Rectal smooth muscle tissue (tissue), 1 donor: ENCODE results near the gene GM2A.
"Not testable (repeated sequence)": the region's sequence is repeated elsewhere in the genome, so short reads cannot be mapped to it uniquely, and the experiment has no call there.

Source experiments
- H3K27ac ChIP-seq: one replicate; pipeline ENCODE4 v1.7.0; 2013; ENCODE audit warnings: low read depth, low read length, inconsistent platforms
- H3K27me3 ChIP-seq: one replicate; pipeline ENCODE4 v1.7.0; 2013; ENCODE audit warnings: low read length; ENCODE audit not compliant: control insufficient read depth, insufficient read depth
- H3K36me3 ChIP-seq: one replicate; pipeline ENCODE4 v1.7.0; 2013; ENCODE audit warnings: low read length; ENCODE audit not compliant: control insufficient read depth, insufficient read depth
- H3K4me1 ChIP-seq: one replicate; pipeline ENCODE4 v1.7.0; 2013; ENCODE audit warnings: low read length; ENCODE audit not compliant: control insufficient read depth, insufficient read depth
- H3K4me3 ChIP-seq: one replicate; pipeline ENCODE4 v1.7.0; 2013; ENCODE audit warnings: low read length
- H3K9ac ChIP-seq: one replicate; pipeline ENCODE4 v1.7.0; 2013; ENCODE audit warnings: low read length

Gene GM2A

DNA sequence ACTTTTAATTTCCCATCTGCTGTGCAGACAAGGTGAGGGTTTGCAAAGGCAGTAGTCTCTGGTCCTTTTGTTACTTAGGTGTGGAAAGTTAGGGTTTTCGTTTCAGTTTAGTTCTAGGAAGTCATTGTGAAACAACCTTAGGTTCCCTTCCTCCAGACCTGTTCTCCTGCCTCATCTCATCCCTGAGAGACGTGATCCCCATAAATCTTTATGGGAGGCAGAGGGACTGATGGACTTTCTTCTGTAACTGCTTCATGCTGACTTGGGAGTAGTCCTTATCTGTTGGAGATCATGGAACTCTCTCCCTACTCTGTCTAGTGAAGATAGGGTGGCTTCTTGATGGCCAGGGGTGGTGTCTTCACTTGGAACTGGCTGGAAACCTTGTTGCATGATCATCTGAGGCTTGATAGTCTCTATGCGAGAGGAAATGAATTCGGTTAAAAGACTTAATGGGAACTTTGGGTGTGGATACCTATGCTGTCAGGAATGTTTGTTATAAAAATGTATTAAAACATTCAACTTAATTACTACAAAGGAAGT, 7.2 kb upstream of the GM2A start:
- H3K27ac ChIP-seq, result no peak overlapping the region
- no peak overlapping the region for H3K9ac ChIP-seq
- no peaks in the 10 kb centered on the region for H3K27me3 ChIP-seq
- H3K4me1 ChIP-seq, result no peaks in the 10 kb centered on the region
- H3K36me3 ChIP-seq, result no peaks in the 10 kb centered on the region
- H3K4me3 ChIP-seq, result no peak overlapping the region

DNA sequence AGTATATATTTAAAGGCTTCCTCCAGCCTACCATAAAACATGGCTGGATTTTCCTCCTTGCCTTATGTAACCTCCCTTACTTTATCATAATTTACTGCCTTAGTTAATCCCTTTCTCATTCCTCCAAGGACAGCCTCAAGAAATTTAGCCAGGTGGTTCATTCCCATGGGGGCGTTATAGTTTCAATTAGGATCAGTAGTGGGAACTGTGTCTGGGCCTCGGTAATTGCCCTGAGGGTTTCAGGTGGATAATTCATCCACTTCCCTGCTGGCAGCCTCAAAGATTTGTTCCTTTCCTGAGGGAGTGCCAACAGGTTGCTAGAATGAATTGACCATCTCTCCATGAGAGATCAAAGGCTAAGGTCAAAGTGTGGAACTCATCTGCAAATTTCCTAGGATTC, 4.3 kb upstream of the GM2A start:
- H3K9ac ChIP-seq, result no peak overlapping the region
- no peaks in the 10 kb centered on the region for H3K36me3 ChIP-seq
- H3K4me1 ChIP-seq, result peaks cover 2% of the 10 kb centered on the region
- no peaks in the 10 kb centered on the region for H3K27me3 ChIP-seq
- H3K27ac ChIP-seq, result no peak overlapping the region
- H3K4me3 ChIP-seq, result no peak overlapping the region

GRCh38 chr5:151249281-151249680, 3.7 kb upstream of the GM2A start:
- Histone ChIP-seq H3K4me1 (peaks cover 6% of the 10 kb centered on the region), H3K27me3 (no peaks in the 10 kb centered on the region), H3K36me3 (no peaks in the 10 kb centered on the region), H3K9ac (no peak overlapping the region), H3K27ac (no peak overlapping the region), H3K4me3 (no peak overlapping the region)

DNA sequence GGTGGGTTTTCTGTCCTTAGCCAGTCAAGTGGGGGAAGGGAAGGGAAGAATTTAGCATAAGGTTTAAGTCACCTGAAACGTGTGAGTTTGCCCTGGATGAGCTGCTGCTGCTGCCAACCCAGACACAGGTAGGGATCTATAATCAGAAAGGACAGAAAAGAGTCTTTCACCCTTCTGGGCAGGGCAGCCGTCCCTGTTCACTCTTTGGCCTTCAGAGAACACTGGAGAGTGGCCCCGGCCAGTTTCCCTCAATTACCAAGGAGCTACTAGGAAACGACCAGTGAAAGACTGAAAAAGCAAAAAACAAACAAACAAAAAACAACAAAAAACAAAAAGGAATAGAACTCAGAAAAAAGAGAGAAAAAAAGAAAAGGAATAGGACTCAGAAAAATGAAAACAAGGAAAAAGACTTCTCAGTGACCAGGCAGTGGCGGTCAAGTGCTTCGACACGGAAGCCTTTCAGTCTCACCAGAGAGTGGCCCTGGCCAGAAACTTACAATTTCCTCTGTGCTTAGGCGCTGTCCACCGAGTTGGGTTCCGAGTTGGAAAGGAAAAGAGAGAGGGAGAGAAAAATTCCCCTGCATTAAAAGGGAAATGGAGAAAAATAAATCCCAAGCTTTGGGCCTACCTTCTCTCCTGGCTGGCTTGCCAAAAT, 2.5 kb upstream of the GM2A start:
- Histone ChIP-seq H3K4me1 (peaks cover 9% of the 10 kb centered on the region), H3K36me3 (no peaks in the 10 kb centered on the region), H3K27me3 (no peaks in the 10 kb centered on the region), H3K9ac (no peak overlapping the region), H3K27ac (no peak overlapping the region), H3K4me3 (no peak overlapping the region)

GRCh38 chr5:151251001-151251551, 1.9 kb upstream of the GM2A start:
- H3K4me3 ChIP-seq, result no peak overlapping the region
- peaks cover 9% of the 10 kb centered on the region for H3K4me1 ChIP-seq
- no peak overlapping the region for H3K9ac ChIP-seq
- no peak overlapping the region for H3K27ac ChIP-seq
- no peaks in the 10 kb centered on the region for H3K27me3 ChIP-seq
- no peaks in the 10 kb centered on the region for H3K36me3 ChIP-seq

DNA sequence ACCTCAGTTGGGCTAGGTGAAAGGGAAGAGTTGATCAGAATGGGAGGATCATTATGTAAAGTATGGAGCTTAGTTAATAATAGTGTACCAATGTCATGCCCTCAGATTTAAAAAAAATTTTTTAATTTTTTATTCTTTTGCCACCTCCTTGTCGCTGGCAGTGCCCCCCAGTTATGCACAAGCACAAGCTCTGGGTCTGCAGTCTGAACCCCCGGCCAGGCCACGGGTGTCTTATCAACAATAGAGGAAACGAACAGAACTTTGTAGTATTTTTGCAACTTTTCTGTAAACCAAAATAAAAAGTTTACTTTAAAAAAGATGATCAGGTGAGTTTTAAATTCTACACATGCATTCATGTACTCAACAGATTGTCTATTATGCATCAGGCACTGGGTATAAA, 1.4 kb upstream of the GM2A start:
- Histone ChIP-seq H3K36me3 (no peaks in the 10 kb centered on the region), H3K9ac (no peak overlapping the region), H3K27ac (no peak overlapping the region), H3K27me3 (no peaks in the 10 kb centered on the region), H3K4me1 (peaks cover 9% of the 10 kb centered on the region), H3K4me3 (no peak overlapping the region)

GRCh38 chr5:151253605-151253950, 593 bp downstream of the GM2A start:
- no peak overlapping the region for H3K27ac ChIP-seq
- H3K9ac ChIP-seq, result peak overlapping the region; percentile 59
- H3K4me3 ChIP-seq, result peak overlapping the region; percentile 85
- no peaks in the 10 kb centered on the region for H3K36me3 ChIP-seq
- peaks cover 9% of the 10 kb centered on the region for H3K4me1 ChIP-seq
- no peaks in the 10 kb centered on the region for H3K27me3 ChIP-seq

GRCh38 chr5:151254556-151254955, 1.6 kb downstream of the GM2A start:
- Histone ChIP-seq H3K36me3 (no peaks in the 10 kb centered on the region), H3K27me3 (no peaks in the 10 kb centered on the region), H3K4me1 (peaks cover 9% of the 10 kb centered on the region), H3K9ac (no peak overlapping the region), H3K4me3 (no peak overlapping the region), H3K27ac (no peak overlapping the region)

- H3K4me1 ChIP-seq, H3K4me3 ChIP-seq, H3K36me3 ChIP-seq, H3K27me3 ChIP-seq, H3K27ac ChIP-seq, H3K9ac ChIP-seq: not testable (repeated sequence)
Measured at GRCh38 chr5:151254990-151255389, 2.0 kb downstream of the GM2A start.

GRCh38 chr5:151255621-151256286, 2.8 kb downstream of the GM2A start:
- Histone ChIP-seq H3K27me3 (no peaks in the 10 kb centered on the region), H3K9ac (no peak overlapping the region), H3K4me3 (no peak overlapping the region), H3K36me3 (no peaks in the 10 kb centered on the region), H3K4me1 (peaks cover 9% of the 10 kb centered on the region), H3K27ac (no peak overlapping the region)

GRCh38 chr5:151257731-151258181, 4.8 kb downstream of the GM2A start:
- H3K27ac ChIP-seq, result no peak overlapping the region
- H3K36me3 ChIP-seq, result no peaks in the 10 kb centered on the region
- no peak overlapping the region for H3K4me3 ChIP-seq
- H3K27me3 ChIP-seq, result no peaks in the 10 kb centered on the region
- peaks cover 9% of the 10 kb centered on the region for H3K4me1 ChIP-seq
- H3K9ac ChIP-seq, result no peak overlapping the region

DNA sequence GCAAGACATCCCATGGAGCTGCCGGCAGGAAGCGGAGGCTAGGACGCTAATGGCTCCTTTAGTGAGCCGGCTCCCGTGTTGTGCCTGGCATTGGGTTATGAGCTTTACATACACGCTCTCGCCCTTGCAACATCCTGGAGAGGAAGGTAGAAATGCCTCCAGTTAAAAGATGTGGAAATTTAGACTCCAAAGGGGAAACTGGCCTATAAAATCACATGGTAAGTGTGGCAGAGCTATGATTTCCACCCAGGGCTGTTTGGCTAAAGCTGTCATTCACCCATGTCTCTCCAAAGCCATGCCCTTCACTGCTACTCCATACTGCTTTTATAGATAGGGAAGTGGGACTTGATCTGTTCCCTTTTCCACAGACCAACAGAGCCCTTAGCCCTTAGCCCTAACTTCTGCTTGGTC, 5.2 kb downstream of the GM2A start:
- Histone ChIP-seq H3K9ac (no peak overlapping the region), H3K36me3 (no peaks in the 10 kb centered on the region), H3K4me3 (no peak overlapping the region), H3K27ac (no peak overlapping the region), H3K27me3 (no peaks in the 10 kb centered on the region), H3K4me1 (peaks cover 9% of the 10 kb centered on the region)

DNA sequence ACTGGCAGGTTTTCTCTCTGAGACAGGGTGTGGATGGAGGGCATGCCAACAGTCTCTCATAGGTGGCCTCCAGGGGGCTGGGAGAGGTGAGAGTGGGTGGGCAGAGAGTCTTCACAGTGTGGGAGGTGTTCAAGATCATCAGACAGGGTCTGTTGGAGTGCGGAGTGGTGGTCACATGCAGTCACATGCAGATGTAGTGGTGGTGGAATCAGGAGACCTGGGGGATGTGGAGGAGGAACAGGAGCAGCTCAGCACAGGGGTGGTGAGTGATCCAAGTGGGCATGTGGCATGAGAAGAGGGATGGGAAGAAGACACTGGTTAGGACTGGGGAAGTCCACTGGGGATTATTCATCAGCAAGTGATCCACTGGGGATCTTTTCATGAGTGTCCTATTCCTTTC, 5.8 kb downstream of the GM2A start:
- H3K27me3 ChIP-seq, result no peaks in the 10 kb centered on the region
- H3K9ac ChIP-seq, result no peak overlapping the region
- no peak overlapping the region for H3K4me3 ChIP-seq
- peaks cover 6% of the 10 kb centered on the region for H3K4me1 ChIP-seq
- peaks cover 2% of the 10 kb centered on the region for H3K36me3 ChIP-seq
- no peak overlapping the region for H3K27ac ChIP-seq
